ENCODE data around the gene ENOPH1.
A peak's percentile ranks its signal among the peaks of the same experiment; 100 is the strongest.
"Not testable (repeated sequence)": the region's sequence is repeated elsewhere in the genome, so short reads cannot be mapped to it uniquely, and the experiment has no call there.

The ENOPH1 gene

GRCh38 chr4:82430193-82430963 is at the start of gene ENOPH1, which contains the start of gene HNRNPDL:
TSS of gene ENOPH1 (plus strand) at chr4:82430590. CDS start at chr4:82430830, 240 bp downstream.
TSS of gene HNRNPDL (minus strand) at chr4:82430462. CDS start at chr4:82429690, 772 bp downstream.
- peak; percentile 99 to 100 for DNase-seq (ENCODE audit: low read depth in 2 of 2)

- DNase-seq (ENCODE audit: low read depth in 2 of 2), result no peak
These were observed 49.6 kb upstream of the ENOPH1 start for GRCh38 chr4:82380831-82381230.

GRCh38 chr4:82381235-82381634 is 49.2 kb upstream of the ENOPH1 start:
- no peak for DNase-seq (ENCODE audit: low read depth in 2 of 2)

GRCh38 chr4:82381661-82382296 is 48.6 kb upstream of the ENOPH1 start:
- DNase-seq (ENCODE audit: low read depth in 2 of 2), result no peak

- no peak for DNase-seq (ENCODE audit: low read depth in 2 of 2)
These were observed 47.6 kb upstream of the ENOPH1 start for GRCh38 chr4:82382751-82383150.

- DNase-seq (ENCODE audit: low read depth in 2 of 2), result not testable (repeated sequence)
These were observed 44.1 kb upstream of the ENOPH1 start for GRCh38 chr4:82386312-82386711.

- DNase-seq (ENCODE audit: low read depth in 2 of 2), result no peak
These were observed 42.0 kb upstream of the ENOPH1 start for GRCh38 chr4:82388405-82388804.

GRCh38 chr4:82390061-82390460 is 40.3 kb upstream of the ENOPH1 start:
- DNase-seq (ENCODE audit: low read depth in 2 of 2), result not testable (repeated sequence)

- DNase-seq (ENCODE audit: low read depth in 2 of 2), result no peak
These were observed 35.5 kb upstream of the ENOPH1 start for GRCh38 chr4:82394896-82395295.

GRCh38 chr4:82397527-82397926 is 32.9 kb upstream of the ENOPH1 start:
- no peak for DNase-seq (ENCODE audit: low read depth in 2 of 2)

- no peak for DNase-seq (ENCODE audit: low read depth in 2 of 2)
These were observed 32.1 kb upstream of the ENOPH1 start for GRCh38 chr4:82398263-82398662.

GRCh38 chr4:82401600-82401999 is 28.8 kb upstream of the ENOPH1 start:
- no peak for DNase-seq (ENCODE audit: low read depth in 2 of 2)

- DNase-seq (ENCODE audit: low read depth in 2 of 2), result no peak
These were observed 28.1 kb upstream of the ENOPH1 start for GRCh38 chr4:82402196-82402775.

- DNase-seq (ENCODE audit: low read depth in 2 of 2), result no peak
These were observed 26.7 kb upstream of the ENOPH1 start for GRCh38 chr4:82403725-82404124.

GRCh38 chr4:82415061-82415460 is 15.3 kb upstream of the ENOPH1 start:
- DNase-seq (ENCODE audit: low read depth in 2 of 2), result not testable (repeated sequence)

- DNase-seq (ENCODE audit: low read depth in 2 of 2), result no peak
These were observed 14.4 kb upstream of the ENOPH1 start for GRCh38 chr4:82415922-82416365.

GRCh38 chr4:82419451-82419850 is 10.9 kb upstream of the ENOPH1 start:
- no peak for DNase-seq (ENCODE audit: low read depth in 2 of 2)

GRCh38 chr4:82421796-82422560 is 8.4 kb upstream of the ENOPH1 start:
- DNase-seq (ENCODE audit: low read depth in 2 of 2), result no peak

- DNase-seq (ENCODE audit: low read depth in 2 of 2), result no peak
These were observed 7.8 kb upstream of the ENOPH1 start for GRCh38 chr4:82422616-82423015.

GRCh38 chr4:82423245-82424054 is 6.9 kb upstream of the ENOPH1 start:
- DNase-seq (ENCODE audit: low read depth in 2 of 2), result no peak

- DNase-seq (ENCODE audit: low read depth in 2 of 2), result no peak
These were observed 4.9 kb upstream of the ENOPH1 start for GRCh38 chr4:82425478-82425877.
